Endodermal cell (in vitro differentiated cells): ENCODE results near the gene HMOX2. TPM values are rescaled to one million over a fixed set of nuclear protein-coding genes. Genes with fewer than 3 reads are reported as not detected.

Source experiments
- DNase-seq: peaks from one replicate; pipeline ENCODE4 v3.0.0-alpha.2; 2017
- H3K27ac ChIP-seq: 2 replicates; pipeline ENCODE4 v1.5.1; 2013; ENCODE audit warnings: mild to moderate bottlenecking, low read depth, low read length, moderate library complexity
- H3K27me3 ChIP-seq: 2 replicates; pipeline ENCODE4 v1.6.1; 2013; ENCODE audit warnings: mild to moderate bottlenecking, low read length, moderate library complexity; ENCODE audit not compliant: insufficient read depth, control insufficient read depth, poor library complexity, severe bottlenecking
- H3K36me3 ChIP-seq: 2 replicates; pipeline ENCODE4 v1.7.0; 2013; ENCODE audit warnings: mild to moderate bottlenecking, low read length, moderate library complexity; ENCODE audit not compliant: control insufficient read depth, insufficient read depth
- H3K4me1 ChIP-seq: one replicate; pipeline ENCODE4 v1.7.0; 2013; ENCODE audit warnings: low read length; ENCODE audit not compliant: control insufficient read depth, insufficient read depth
- H3K4me3 ChIP-seq: 2 replicates; pipeline ENCODE4 v1.5.1; 2013; ENCODE audit warnings: mild to moderate bottlenecking, low read length, moderate library complexity
- H3K9ac ChIP-seq: 2 replicates; pipeline ENCODE4 v1.6.1; 2013; ENCODE audit warnings: mild to moderate bottlenecking, low read length, moderate library complexity; ENCODE audit not compliant: poor library complexity, severe bottlenecking; ENCODE audit errors: extremely low read depth
- H3K9me3 ChIP-seq: 2 replicates; pipeline ENCODE4 v1.6.1; 2013; ENCODE audit warnings: mild to moderate bottlenecking, low read length, moderate library complexity; ENCODE audit not compliant: control insufficient read depth
- H3K27ac Mint-ChIP-seq: 2 replicates; pipeline ENCODE4 v1.8.0; 2020; ENCODE audit warnings: mixed read lengths
- H3K27me3 Mint-ChIP-seq: 2 replicates; pipeline ENCODE4 v1.8.0; 2021; ENCODE audit warnings: mild to moderate bottlenecking, mixed read lengths; ENCODE audit not compliant: insufficient read depth
- H3K36me3 Mint-ChIP-seq: 2 replicates; pipeline ENCODE4 v1.8.0; 2020; ENCODE audit warnings: low read depth, mixed read lengths
- H3K4me1 Mint-ChIP-seq: 2 replicates; pipeline ENCODE4 v1.8.0; 2020; ENCODE audit warnings: mixed read lengths
- H3K4me3 Mint-ChIP-seq: 2 replicates; pipeline ENCODE4 v1.8.0; 2020; ENCODE audit warnings: mild to moderate bottlenecking, moderate library complexity, mixed read lengths
- H3K9me3 Mint-ChIP-seq: 2 replicates; pipeline ENCODE4 v1.8.0; 2020; ENCODE audit warnings: mild to moderate bottlenecking, mixed read lengths
- CTCF ChIP-seq: fragments of 200-600 bp; sonication (generic); conservative IDR thresholded peaks from 2 replicates; pipeline ENCODE4 v1.5.0; 2021; ENCODE audit warnings: antibody characterized with exemption, mild to moderate bottlenecking
- WGBS, 2 experiments: methylation state at CpG; one replicate each; pipeline versions ENCODE4 v1.1.5 to v1.1.7; 2013; ENCODE audit warnings: missing lambda C conversion rate in 2 of 2, mixed read lengths in 1 of 2; ENCODE audit not compliant: insufficient coverage in 1 of 2, insufficient read length in 1 of 2; 5-methylcytosine and 5-hydroxymethylcytosine counted together
- total RNA-seq, 2 donors: library from RNA; stranded (reverse); fragmentation: NEBNext Ultra II Directional in 1 of 2; extraction: Animal tissue kit (Norgen Biotek cat#: 25700) in 1 of 2; gene quantifications; 2 replicates in 1 of 2; 3 replicates in 1 of 2; pipeline ENCODE4 v1.2.1, GENCODE V29; 2021

The HMOX2 gene
- total RNA-seq, 2 donors from 2014 or later, result 26.3 to 27.7 TPM

- Mint-ChIP-seq H3K27me3 (no peaks in the 10 kb centered on the region), H3K27ac (no peak overlapping the region), H3K36me3 (peaks cover 64% of the 10 kb centered on the region), H3K9me3 (no peaks in the 10 kb centered on the region), H3K4me1 (no peaks in the 10 kb centered on the region), H3K4me3 (no peak overlapping the region)
- H3K9me3 ChIP-seq, result no peaks in the 10 kb centered on the region
- H3K4me3 ChIP-seq, result no peak overlapping the region
- TF ChIP-seq CTCF, result no peak
- no peaks in the 10 kb centered on the region for H3K4me1 ChIP-seq
- no peak overlapping the region for H3K27ac ChIP-seq
- H3K9ac ChIP-seq, result no peak overlapping the region
- no peaks in the 10 kb centered on the region for H3K27me3 ChIP-seq
- DNase-seq, result no peak
- WGBS, 2 experiments, result 94 to 95% methylated on average over 11 to 14 of the region's 14 CpGs
- peaks cover 69% of the 10 kb centered on the region for H3K36me3 ChIP-seq
Observed at GRCh38 chr16:4450931-4451519, 25.2 kb upstream of the HMOX2 start.

- H3K4me1 ChIP-seq, result no peaks in the 10 kb centered on the region
- no peaks in the 10 kb centered on the region for H3K27me3 ChIP-seq
- peak overlapping the region; percentile 31 for H3K27ac Mint-ChIP-seq
- no peaks in the 10 kb centered on the region for H3K9me3 ChIP-seq
- H3K4me1 Mint-ChIP-seq, result no peaks in the 10 kb centered on the region
- peaks cover 64% of the 10 kb centered on the region for H3K36me3 ChIP-seq
- no peaks in the 10 kb centered on the region for H3K9me3 Mint-ChIP-seq
- peaks cover 57% of the 10 kb centered on the region for H3K36me3 Mint-ChIP-seq
- no peak overlapping the region for H3K4me3 ChIP-seq
- no peak overlapping the region for H3K27ac ChIP-seq
- no peak for TF ChIP-seq CTCF
- no peak overlapping the region for H3K9ac ChIP-seq
- DNase-seq, result no peak
- 97 to 100% methylated on average over 1 to 5 of the region's 5 CpGs for WGBS, 2 experiments
- no peak overlapping the region for H3K4me3 Mint-ChIP-seq
- H3K27me3 Mint-ChIP-seq, result no peaks in the 10 kb centered on the region
Observed at GRCh38 chr16:4452674-4453073, 23.5 kb upstream of the HMOX2 start.

DNA sequence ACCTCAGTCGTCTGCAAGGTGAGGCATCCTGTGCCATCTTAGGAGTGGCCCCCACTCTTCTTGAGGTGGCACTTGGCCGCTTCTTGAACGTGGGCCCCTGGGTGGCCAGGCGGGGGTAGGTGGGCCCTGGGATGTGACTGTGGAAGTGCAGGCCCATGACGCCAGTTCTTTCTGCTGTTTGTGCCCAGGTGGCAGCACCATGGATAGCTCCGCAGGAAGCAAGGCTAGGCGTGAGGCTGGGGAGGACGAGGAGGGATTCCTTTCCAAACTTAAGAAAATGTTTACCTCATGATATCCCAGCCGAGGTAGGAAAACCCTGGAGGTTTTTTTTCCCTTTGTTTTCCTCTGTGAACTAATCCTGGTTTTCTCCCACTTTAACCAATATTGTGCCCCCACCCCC lies 21.6 kb upstream of the HMOX2 start:
- Histone ChIP-seq H3K4me3 (no peak overlapping the region), H3K9ac (no peak overlapping the region), H3K27me3 (no peaks in the 10 kb centered on the region), H3K4me1 (no peaks in the 10 kb centered on the region), H3K9me3 (no peaks in the 10 kb centered on the region), H3K27ac (no peak overlapping the region), H3K36me3 (peaks cover 58% of the 10 kb centered on the region)
- no peak overlapping the region for H3K27ac Mint-ChIP-seq
- no peaks in the 10 kb centered on the region for H3K4me1 Mint-ChIP-seq
- TF ChIP-seq CTCF, result no peak
- H3K27me3 Mint-ChIP-seq, result no peaks in the 10 kb centered on the region
- no peak overlapping the region for H3K4me3 Mint-ChIP-seq
- DNase-seq, result peak; percentile 83
- WGBS, 2 experiments, result 81 to 89% methylated on average over 6 to 9 of the region's 9 CpGs
- H3K36me3 Mint-ChIP-seq, result peaks cover 45% of the 10 kb centered on the region
- H3K9me3 Mint-ChIP-seq, result no peaks in the 10 kb centered on the region
